ENCODE measurements around the gene PWWP2B.

- TF ChIP-seq CTCF (IDR thresholded peaks at IDR 0.05; ENCODE audit: insufficient read depth, low read depth, low read length), result no peak
- no peak for TF ChIP-seq EZH2 (IDR thresholded peaks at IDR 0.05; ENCODE audit: insufficient read depth, low read length)
These were observed 43.3 kb upstream of the PWWP2B start for GRCh38 chr10:132353456-132354355.
